Epithelial cell of esophagus (primary cell): ENCODE data around the gene LIN54.

Experiments used
- DNase-seq: peaks from one replicate; pipeline ENCODE4 v3.0.0; 2010; ENCODE audit warnings: low read depth
- H3K4me3 ChIP-seq: 2 replicates; pipeline ENCODE4 v1.5.1; 2011; ENCODE audit warnings: mild to moderate bottlenecking, low read length, control low read depth
- CTCF ChIP-seq: IDR thresholded peaks from 2 replicates; pipeline ENCODE4 v1.5.1; 2011; ENCODE audit warnings: low read depth, mild to moderate bottlenecking, low read length, control low read depth, inconsistent platforms; ENCODE audit not compliant: insufficient read depth; ENCODE audit errors: missing control alignments

The LIN54 gene

DNA sequence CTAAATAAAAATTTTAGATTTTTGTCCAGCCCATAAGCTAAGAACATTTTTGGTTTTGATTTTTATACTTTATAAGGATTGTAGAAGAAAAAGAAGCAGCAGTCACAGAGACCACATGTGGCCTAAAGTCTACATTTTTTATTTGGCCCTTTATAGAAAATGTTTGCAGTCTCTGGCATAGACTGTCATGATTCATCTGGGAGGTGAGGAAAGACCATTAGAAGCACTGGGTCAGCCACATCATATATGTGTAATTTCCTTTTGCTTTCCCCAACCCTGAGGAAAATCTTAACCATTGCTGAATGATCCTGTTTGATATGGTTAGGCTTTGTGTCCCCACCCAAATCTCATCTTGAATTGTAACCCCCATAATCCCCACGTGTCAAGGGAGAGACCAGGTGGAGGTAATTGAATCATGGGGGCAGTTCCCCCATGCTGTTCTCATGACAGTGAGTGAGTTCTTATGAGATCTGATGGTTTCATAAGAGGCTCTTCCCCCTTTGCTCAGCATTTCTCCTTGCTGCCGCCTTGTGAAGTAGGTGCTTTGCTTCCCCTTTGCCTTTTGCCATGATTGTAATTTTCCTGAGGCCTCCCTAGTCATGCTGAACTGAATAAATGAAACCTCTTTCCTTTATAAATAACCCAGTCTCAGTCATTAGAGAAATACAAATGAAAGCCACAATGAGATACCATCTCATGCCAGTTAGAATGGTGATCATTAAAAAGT lies 12.3 kb upstream of the LIN54 start:
- DNase-seq: peak; percentile 59
- no peak overlapping the region for H3K4me3 ChIP-seq
- TF ChIP-seq CTCF: no peak

DNA sequence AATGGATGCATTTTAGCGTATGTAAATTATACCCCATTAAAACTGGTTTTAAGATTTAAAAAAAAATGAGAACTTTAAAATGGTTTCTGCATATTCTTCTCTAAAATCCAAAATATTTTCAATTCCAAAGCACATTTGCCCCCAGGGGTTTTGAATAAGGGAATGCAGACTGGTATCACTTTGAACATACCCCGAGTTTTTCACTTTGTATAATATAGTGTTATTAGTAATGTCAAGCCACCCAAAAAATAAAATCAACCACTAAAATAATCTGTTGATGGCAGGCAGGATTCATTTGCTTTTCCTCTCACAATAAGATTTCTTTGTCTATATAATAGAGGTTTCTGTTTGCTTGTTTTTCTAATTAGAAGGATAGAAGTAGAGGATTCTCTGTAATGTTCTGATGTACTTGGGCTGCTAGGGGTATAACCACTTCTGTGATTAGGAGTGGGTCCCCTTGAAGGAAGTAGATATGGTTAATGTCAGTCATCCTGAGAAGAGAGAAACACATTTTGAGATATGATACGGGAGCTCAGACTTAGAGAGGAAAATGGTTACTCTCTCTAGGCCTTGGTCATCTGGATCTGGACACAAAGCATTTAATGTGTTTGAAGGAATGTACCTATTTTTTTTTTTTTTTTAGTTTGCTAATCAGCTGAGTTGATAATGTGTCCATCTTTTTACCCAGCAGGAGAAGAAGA lies 9.3 kb upstream of the LIN54 start:
- DNase-seq: no peak
- TF ChIP-seq CTCF: no peak

DNA sequence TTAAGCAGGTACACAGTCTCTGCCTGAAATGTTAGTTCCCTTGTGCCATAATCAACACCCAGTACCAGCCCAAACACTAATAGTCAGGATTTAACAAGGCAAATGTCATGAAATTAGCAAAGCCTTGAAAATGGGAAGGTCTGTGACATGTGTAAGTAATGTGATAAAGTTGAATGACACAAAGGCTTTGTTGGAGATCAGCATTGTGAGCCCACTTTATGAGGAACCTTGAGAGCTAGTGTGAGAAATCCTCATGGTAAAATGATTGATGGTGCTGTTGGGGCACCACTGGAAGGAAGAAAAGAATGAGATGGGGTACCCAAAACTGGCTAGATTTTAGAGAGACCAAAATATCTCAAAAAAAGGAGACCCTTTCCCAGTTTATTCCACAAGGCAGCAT lies 3.3 kb upstream of the LIN54 start:
- no peak for TF ChIP-seq CTCF
- DNase-seq: no peak
- no peak overlapping the region for H3K4me3 ChIP-seq

More for the DNA sequence above, 9.3 kb upstream of the LIN54 start:
- no peak overlapping the region for H3K4me3 ChIP-seq

- no peak for DNase-seq
- no peak for TF ChIP-seq CTCF
- peak overlapping the region; percentile 63 for H3K4me3 ChIP-seq
These were observed 2.8 kb upstream of the LIN54 start for GRCh38 chr4:83013420-83013867.

DNA sequence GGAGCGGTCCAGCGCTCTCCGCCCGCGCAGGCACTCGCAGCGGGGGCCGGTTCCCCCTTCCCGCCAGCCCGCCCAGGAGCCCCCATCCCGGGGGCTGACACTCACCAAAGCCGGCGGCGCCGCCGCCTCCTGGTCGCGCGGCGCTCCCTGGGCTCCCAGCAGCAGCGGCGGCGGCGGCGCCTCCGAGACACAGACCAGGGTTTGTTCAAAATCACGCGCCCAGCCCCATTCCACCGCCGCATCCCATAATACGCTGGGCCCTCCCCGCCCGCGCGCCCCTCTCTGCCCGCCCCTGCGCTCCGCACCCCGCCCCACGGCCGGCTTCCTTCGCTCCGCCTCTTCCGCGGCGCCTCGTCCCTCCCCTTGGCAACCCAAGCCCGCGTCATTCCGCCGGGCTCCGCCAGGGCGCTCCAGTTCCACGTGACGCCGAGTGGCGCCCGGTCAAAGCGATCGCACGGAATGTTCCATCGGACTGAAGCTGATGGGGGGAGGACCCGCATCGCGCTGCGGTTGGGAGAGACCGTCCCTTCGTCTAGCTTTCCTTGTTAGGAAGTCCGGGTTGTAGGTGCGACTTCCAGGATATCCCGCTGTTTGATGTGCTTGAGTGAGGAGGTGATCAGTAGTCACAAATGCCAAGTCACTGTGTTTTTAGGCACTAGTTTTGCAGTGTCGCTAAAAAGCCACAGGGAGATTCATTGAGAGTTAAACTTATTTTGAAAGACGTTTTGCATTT lies 2.2 kb upstream of the LIN54 start:
- TF ChIP-seq CTCF: peak; percentile 45
- H3K4me3 ChIP-seq: peak overlapping the region; percentile 69
- DNase-seq: peak; percentile 99

DNA sequence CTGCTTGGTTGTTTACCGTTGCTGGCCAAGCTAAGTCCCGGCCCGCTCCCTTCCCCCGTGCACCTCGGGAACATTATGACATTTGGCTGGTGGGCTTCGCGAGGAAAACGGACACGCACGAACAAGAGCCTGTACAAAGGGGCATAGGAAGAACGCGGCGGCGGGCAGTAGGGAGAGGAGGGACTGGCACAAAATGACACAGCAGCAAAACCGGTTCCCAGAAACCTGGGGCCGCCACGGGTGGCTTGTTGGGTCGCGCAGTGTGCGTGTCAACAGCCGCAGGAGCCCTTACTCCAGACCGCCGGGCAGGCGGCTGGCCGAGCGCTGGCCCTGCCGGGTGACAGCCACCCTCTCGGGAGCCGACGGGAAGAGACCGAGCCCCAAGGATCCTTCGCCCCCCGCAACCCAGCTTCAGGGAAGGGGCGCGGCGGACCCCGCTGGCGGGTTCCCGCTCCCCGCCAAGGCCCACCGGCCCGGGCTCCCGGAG lies 1.6 kb upstream of the LIN54 start:
- no peak for TF ChIP-seq CTCF
- peak overlapping the region; percentile 69 for H3K4me3 ChIP-seq
- peak; percentile 54 for DNase-seq
